ENCODE measurements around the gene MEOX1. TPM values are rescaled to one million over a fixed set of nuclear protein-coding genes. Genes with fewer than 3 reads are reported as not detected.
A peak's percentile ranks its signal among the peaks of the same experiment; 100 is the strongest.

Gene MEOX1
- total and polyA plus RNA-seq, 2 of the 8 experiments (the other 6 are each of a cell fraction or from before 2014, with no cell fraction given): not detected

- CTCF ChIA-PET (ENCODE audit: partially characterized antibody): interaction anchor here (0.7 to 6.5 kb wide), 12 partner anchors 9 to 152 kb away, joined by 3 to 73 read pairs (median 6); partner anchors contain the start of genes MEOX1 and SOST
- H3K23ac ChIP-seq (ENCODE audit: insufficient read length): no peak overlapping the region
- H3K9ac ChIP-seq (replicated peaks in 1 of 4; ENCODE audit: extremely low read depth in 1 of 4, low read depth in 3 of 4, low read length in 3 of 4): no peak overlapping the region
- no peaks in the 10 kb centered on the region for H3K23me2 ChIP-seq (ENCODE audit: low read depth, low read length)
- no peak overlapping the region for H2AFZ ChIP-seq (ENCODE audit: low read length)
- no peak for TF ChIP-seq PHF8 (conservative IDR thresholded peaks at IDR 0.05; ENCODE audit: low read depth, low read length)
- TF ChIP-seq ZNF274 (IDR thresholded peaks at IDR 0.05; ENCODE audit: borderline replicate concordance, extremely low read depth, low read length): no peak
- no peak for TF ChIP-seq CHD2 (IDR thresholded peaks at IDR 0.05; ENCODE audit: low read length)
- H2BK15ac ChIP-seq (ENCODE audit: low read length): no peak overlapping the region
- no peak overlapping the region for H3K27ac ChIP-seq (ENCODE audit: low read depth, low read length)
- no peak for FAIRE-seq
- no peak overlapping the region for H3K18ac ChIP-seq (ENCODE audit: extremely low read depth, low read length)
- H2BK120ac ChIP-seq (replicated peaks; ENCODE audit: low read depth, low read length): no peak overlapping the region
- no peaks in the 10 kb centered on the region for H4K20me1 ChIP-seq (replicated peaks in 1 of 2; ENCODE audit: control insufficient read depth in 1 of 2, insufficient read depth in 2 of 2, low read length in 2 of 2)
- DNase-seq (ENCODE audit: low read depth in 1 of 2, low spot score in 2 of 2): no peak
- WGBS, 2 experiments (ENCODE audit: extremely low coverage in 1 of 2, insufficient coverage in 1 of 2, insufficient read length in 1 of 2, insufficient replicate concordance in 2 of 2, low coverage in 1 of 2, low lambda C conversion rate in 2 of 2, missing lambda C conversion rate in 1 of 2): 90% methylated on average over 3 of the region's 3 CpGs; no CpG with 5 or more reads in 1 of the 2 experiments
- no peak overlapping the region for H3K4ac ChIP-seq (replicated peaks; ENCODE audit: insufficient read length, low read depth, low read length)
- H3K4me3 ChIP-seq (ENCODE audit: extremely low read depth in 1 of 4, insufficient read depth in 2 of 4, low read depth in 3 of 4, low read length in 4 of 4): no peak overlapping the region
- no peaks in the 10 kb centered on the region for H3K9me3 ChIP-seq (ENCODE audit: insufficient read depth in 2 of 2, low read depth in 1 of 2, low read length in 1 of 2)
- no peak overlapping the region for H2BK20ac ChIP-seq (ENCODE audit: low read length)
- H3K56ac ChIP-seq (replicated peaks; ENCODE audit: insufficient read length, low read depth, low read length): no peak overlapping the region
- POLR2A ChIA-PET (ENCODE audit: partially characterized antibody): interaction anchor here (1.0 to 3.3 kb wide), 2 partner anchors 28 to 93 kb away, joined by 3 to 11 read pairs; no protein-coding TSS in a partner anchor
- H3K4me1 ChIP-seq (replicated peaks in 1 of 4; ENCODE audit: control insufficient read depth in 3 of 4, insufficient read depth in 4 of 4, low read length in 3 of 4): peaks cover 0 to 12% (median 6%) of the 10 kb centered on the region in 4 experiments; a peak in 6 of 7 replicates
- no peak overlapping the region for H2BK5ac ChIP-seq (ENCODE audit: low read depth, low read length)
- 0 out of 2 replicates have a peak overlapping the region, but pooled peaks have one; percentile 98 for H2BK12ac ChIP-seq (ENCODE audit: low read depth, low read length)
- no peaks in the 10 kb centered on the region for H3K79me2 ChIP-seq (ENCODE audit: control insufficient read depth in 1 of 2, insufficient read depth in 2 of 2, low read length in 2 of 2)
- no peaks in the 10 kb centered on the region for H3K36me3 ChIP-seq (ENCODE audit: control insufficient read depth in 2 of 4, insufficient read depth in 4 of 4, low read length in 3 of 4)
- no peak overlapping the region for H4K91ac ChIP-seq (replicated peaks; ENCODE audit: insufficient read length, low read length)
- H3K4me2 ChIP-seq (ENCODE audit: insufficient read depth in 1 of 2, low read depth in 2 of 2, low read length in 2 of 2): no peak overlapping the region
- 0 out of 7 replicates have a peak, but pooled peaks cover 0 to 2% (median 0%) of the 10 kb centered on the region in 4 experiments for H3K27me3 ChIP-seq (replicated peaks in 1 of 4; ENCODE audit: control insufficient read depth in 3 of 4, extremely low read depth in 1 of 4, insufficient read depth in 3 of 4, low read length in 3 of 4)
- no peak overlapping the region for H4K8ac ChIP-seq (ENCODE audit: extremely low read depth, insufficient read depth, low read length)
- no peak overlapping the region for H3K14ac ChIP-seq (ENCODE audit: insufficient read length)
- no peaks in the 10 kb centered on the region for H3K79me1 ChIP-seq (ENCODE audit: low read depth, low read length)
- H4K5ac ChIP-seq (ENCODE audit: insufficient read length, low read depth, low read length): no peak overlapping the region
- H2AK5ac ChIP-seq (ENCODE audit: low read depth, low read length): peak overlapping the region; percentile 79; the same call in 1 of the 2 replicates
Measured at GRCh38 chr17:43671755-43672519, 10.2 kb upstream of the MEOX1 start.
